ENCODE data around the gene IL21R.
"Not testable (repeated sequence)": the region's sequence is repeated elsewhere in the genome, so short reads cannot be mapped to it uniquely, and the experiment has no call there.

Gene IL21R

GRCh38 chr16:27400751-27401620, 988 bp upstream of the IL21R start:
- DNase-seq (ENCODE audit: low read depth in 1 of 2, low spot score in 1 of 2), result no peak

GRCh38 chr16:27402569-27402963, 592 bp downstream of the IL21R start:
- DNase-seq (ENCODE audit: low read depth in 1 of 2, low spot score in 1 of 2), result no peak

- DNase-seq (ENCODE audit: low read depth in 1 of 2, low spot score in 1 of 2), result peak in 1 of 2 donors; percentile 43
Measured at GRCh38 chr16:27402964-27403600, 1.1 kb downstream of the IL21R start.

- DNase-seq (ENCODE audit: low read depth in 1 of 2, low spot score in 1 of 2), result no peak
Measured at GRCh38 chr16:27403601-27403992, 1.6 kb downstream of the IL21R start.

- DNase-seq (ENCODE audit: low read depth in 1 of 2, low spot score in 1 of 2), result no peak
Measured at GRCh38 chr16:27404163-27404823, 2.3 kb downstream of the IL21R start.

- peak in 1 of 2 donors; percentile 75 for DNase-seq (ENCODE audit: low read depth in 1 of 2, low spot score in 1 of 2)
Measured at GRCh38 chr16:27405546-27406451, 3.8 kb downstream of the IL21R start.

- DNase-seq (ENCODE audit: low read depth in 1 of 2, low spot score in 1 of 2), result no peak
Measured at GRCh38 chr16:27406511-27407128, 4.6 kb downstream of the IL21R start.

- no peak for DNase-seq (ENCODE audit: low read depth in 1 of 2, low spot score in 1 of 2)
Measured at GRCh38 chr16:27407133-27407532, 5.2 kb downstream of the IL21R start.

- no peak for DNase-seq (ENCODE audit: low read depth in 1 of 2, low spot score in 1 of 2)
Measured at GRCh38 chr16:27408012-27408601, 6.1 kb downstream of the IL21R start.

GRCh38 chr16:27408602-27409031, 6.6 kb downstream of the IL21R start:
- no peak for DNase-seq (ENCODE audit: low read depth in 1 of 2, low spot score in 1 of 2)

- not testable (repeated sequence) for DNase-seq (ENCODE audit: low read depth in 1 of 2, low spot score in 1 of 2)
Measured at GRCh38 chr16:27409958-27410357, 8.0 kb downstream of the IL21R start.

GRCh38 chr16:27410761-27411160, 8.8 kb downstream of the IL21R start:
- DNase-seq (ENCODE audit: low read depth in 1 of 2, low spot score in 1 of 2), result no peak

- no peak for DNase-seq (ENCODE audit: low read depth in 1 of 2, low spot score in 1 of 2)
Measured at GRCh38 chr16:27413956-27414355, 12.0 kb downstream of the IL21R start.

GRCh38 chr16:27414788-27415431, 12.9 kb downstream of the IL21R start:
- no peak for DNase-seq (ENCODE audit: low read depth in 1 of 2, low spot score in 1 of 2)

GRCh38 chr16:27417047-27417671, 15.2 kb downstream of the IL21R start:
- no peak for DNase-seq (ENCODE audit: low read depth in 1 of 2, low spot score in 1 of 2)

- DNase-seq (ENCODE audit: low read depth in 1 of 2, low spot score in 1 of 2), result no peak
Measured at GRCh38 chr16:27421961-27422740, 20.2 kb downstream of the IL21R start.

- DNase-seq (ENCODE audit: low read depth in 1 of 2, low spot score in 1 of 2), result no peak
Measured at GRCh38 chr16:27424772-27425498, 23.0 kb downstream of the IL21R start.

GRCh38 chr16:27425961-27426360, 24.0 kb downstream of the IL21R start:
- no peak for DNase-seq (ENCODE audit: low read depth in 1 of 2, low spot score in 1 of 2)

All from stimulated activated CD4-positive, alpha-beta T cell treated with anti-CD3 and anti-CD28 coated beads, Interleukin-15, amount 100 ng/mL, for 1 hour (primary cell).